GM23338 (cell line): ENCODE measurements around the gene AHR.

ENCODE experiments used
- POLR2AphosphoS5 ChIP-seq: IDR thresholded peaks from 2 replicates; pipeline ENCODE4 v1.6.1; 2016; ENCODE audit warnings: antibody characterized with exemption, low read depth
- TF ChIP-seq, protein P1 (sequence below), 2 experiments: fragments of 200-600 bp in 1 of 2; sonication (generic) in 1 of 2; conservative IDR thresholded peaks; 2 replicates each; pipeline versions ENCODE4 v1.5.1 to v1.6.1; 2016 to 2017; ENCODE audit warnings: antibody characterized with exemption in 2 of 2, low read depth in 2 of 2, mild to moderate bottlenecking in 2 of 2, moderate library complexity in 1 of 2

DNA sequence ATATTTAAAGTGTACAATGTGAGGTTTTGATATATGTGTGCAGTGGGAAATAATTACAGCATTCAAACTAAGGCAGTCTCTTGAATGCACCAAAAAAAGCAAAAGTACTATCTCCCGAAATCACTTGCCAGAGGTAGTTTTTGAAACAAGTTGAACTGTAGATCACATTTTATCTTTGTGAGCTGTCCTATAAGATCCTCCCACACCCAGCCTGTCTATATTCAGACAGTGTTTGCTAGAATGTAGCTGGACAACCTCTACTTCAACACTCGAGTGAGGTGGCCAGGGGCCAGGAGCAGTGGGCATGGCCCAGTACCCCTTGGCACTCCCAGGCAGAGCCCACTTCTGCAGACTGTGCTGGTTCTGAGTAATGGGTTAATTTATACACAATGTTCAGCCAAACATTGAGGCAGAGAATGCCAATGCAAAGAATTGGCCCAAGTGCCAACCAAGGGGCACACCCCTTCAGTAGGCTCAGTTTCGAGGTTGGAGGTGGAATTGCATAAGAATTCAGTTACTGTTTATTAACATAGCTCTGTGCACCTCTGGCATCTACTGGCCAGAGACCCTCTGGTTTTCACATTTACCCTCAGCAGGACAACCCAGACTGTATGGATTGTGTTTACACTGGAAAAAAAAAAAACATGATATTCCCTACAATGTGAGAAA lies 70.5 kb downstream of the AHR start:
- TF ChIP-seq POLR2AphosphoS5: no peak
- TF ChIP-seq, protein P1, sequence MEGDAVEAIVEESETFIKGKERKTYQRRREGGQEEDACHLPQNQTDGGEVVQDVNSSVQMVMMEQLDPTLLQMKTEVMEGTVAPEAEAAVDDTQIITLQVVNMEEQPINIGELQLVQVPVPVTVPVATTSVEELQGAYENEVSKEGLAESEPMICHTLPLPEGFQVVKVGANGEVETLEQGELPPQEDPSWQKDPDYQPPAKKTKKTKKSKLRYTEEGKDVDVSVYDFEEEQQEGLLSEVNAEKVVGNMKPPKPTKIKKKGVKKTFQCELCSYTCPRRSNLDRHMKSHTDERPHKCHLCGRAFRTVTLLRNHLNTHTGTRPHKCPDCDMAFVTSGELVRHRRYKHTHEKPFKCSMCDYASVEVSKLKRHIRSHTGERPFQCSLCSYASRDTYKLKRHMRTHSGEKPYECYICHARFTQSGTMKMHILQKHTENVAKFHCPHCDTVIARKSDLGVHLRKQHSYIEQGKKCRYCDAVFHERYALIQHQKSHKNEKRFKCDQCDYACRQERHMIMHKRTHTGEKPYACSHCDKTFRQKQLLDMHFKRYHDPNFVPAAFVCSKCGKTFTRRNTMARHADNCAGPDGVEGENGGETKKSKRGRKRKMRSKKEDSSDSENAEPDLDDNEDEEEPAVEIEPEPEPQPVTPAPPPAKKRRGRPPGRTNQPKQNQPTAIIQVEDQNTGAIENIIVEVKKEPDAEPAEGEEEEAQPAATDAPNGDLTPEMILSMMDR (conservative IDR thresholded peaks at IDR 0.05; ENCODE audit: low read depth in 2 of 2): no peak
